ENCODE results near the gene TTC39C.
"Not testable (repeated sequence)": the region's sequence is repeated elsewhere in the genome, so short reads cannot be mapped to it uniquely, and the experiment has no call there.

TTC39C gene

DNA sequence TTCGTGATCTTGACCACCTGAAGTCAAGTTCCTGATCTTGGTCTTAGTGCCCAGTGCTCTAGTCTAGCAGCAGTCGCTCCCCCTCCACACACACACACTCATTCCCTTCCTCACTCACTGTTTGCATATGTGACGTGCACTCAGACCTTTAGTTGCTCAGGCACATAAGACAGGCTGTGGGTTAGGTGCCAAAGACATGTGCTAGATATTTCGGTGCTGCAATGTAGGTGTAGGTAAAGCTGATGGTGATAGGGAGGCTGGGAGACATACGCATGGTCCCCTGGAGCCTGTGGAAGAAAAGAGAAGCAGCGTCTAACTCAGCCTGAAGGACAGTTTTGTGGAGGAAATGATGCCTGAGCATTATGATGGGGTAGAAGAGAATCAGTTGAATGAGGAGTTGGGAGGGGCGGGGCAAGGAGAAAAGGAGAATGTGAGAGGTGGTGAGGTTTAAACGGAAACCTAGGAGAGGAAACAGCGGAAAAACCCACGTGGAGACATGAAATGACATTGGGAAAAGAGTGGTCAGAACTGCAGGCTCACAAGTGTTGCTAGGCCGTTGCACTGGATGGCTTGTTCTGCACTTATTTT, 3.8 kb downstream of the TTC39C start:
- no peak for DNase-seq

DNA sequence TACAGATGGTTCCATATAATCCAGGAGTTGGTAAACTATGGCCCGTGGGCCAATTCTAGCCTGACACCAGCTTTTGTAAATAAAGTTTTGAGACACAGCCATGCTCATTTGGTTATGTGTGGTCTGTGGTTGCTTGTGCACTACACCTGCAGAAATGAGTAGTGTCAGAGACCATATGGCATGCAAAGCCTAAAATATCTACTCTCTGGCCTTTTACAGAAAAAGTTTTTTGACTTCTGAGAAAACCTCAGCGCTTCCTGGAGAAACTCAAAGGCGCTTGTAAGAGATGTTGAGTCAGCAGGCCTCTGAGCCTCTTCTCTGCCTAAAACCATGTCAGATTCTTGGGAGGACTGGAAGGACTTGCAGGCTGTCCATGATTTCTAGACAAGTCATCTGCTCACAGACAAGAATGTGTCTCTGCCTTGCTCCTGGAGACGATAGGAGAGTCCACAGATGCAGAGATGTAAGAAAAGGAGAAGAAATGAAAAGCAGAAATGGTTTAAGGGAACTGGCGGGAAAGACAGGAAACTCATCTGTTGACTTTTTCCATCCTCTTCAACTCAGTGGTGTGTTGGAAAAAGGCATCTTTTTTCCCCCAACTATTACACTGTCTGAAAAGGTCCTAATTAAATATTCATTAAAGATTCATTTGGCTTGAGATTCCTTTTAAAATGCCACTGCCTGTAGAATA, 5.2 kb downstream of the TTC39C start:
- no peak for DNase-seq

DNA sequence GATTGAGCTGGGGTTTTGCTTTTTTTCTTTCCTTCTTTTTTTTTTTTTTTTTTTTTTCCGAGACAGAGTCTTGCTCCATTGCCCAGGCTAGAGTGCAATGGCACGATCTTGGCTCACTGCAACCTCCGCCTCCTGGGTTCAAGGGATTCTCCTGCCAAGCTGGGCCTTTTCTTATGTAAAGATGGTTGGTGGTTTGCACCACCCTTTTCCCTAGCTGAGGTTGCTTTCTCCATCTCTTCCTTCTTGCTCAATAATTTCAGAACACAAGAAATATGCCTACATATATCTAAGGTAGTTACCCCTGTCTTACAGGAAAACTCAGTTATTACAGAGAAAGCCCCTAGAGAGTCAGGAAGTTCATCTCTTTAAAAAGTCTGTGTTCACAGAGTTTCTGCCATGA, 7.0 kb downstream of the TTC39C start:
- no peak for DNase-seq

DNA sequence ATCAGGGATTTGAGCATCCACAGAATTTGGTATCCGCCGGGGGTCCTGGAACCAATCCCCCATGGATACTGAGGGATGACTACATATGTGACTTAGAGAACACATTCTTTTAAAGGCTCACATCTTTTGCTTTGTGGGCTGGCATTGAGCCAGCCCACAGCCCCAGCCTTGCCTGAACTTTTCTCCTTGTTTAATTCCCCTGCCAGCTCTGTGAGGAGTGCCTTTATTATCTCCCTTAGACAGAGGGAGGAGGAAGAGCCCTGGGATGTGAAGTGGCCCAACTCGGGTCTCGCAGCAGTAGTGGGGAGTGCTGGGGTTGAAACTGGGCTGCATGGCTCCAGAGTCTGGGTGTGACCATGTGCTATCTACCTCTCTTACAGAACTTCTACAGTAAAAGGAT, 7.6 kb downstream of the TTC39C start:
- DNase-seq, result no peak

DNA sequence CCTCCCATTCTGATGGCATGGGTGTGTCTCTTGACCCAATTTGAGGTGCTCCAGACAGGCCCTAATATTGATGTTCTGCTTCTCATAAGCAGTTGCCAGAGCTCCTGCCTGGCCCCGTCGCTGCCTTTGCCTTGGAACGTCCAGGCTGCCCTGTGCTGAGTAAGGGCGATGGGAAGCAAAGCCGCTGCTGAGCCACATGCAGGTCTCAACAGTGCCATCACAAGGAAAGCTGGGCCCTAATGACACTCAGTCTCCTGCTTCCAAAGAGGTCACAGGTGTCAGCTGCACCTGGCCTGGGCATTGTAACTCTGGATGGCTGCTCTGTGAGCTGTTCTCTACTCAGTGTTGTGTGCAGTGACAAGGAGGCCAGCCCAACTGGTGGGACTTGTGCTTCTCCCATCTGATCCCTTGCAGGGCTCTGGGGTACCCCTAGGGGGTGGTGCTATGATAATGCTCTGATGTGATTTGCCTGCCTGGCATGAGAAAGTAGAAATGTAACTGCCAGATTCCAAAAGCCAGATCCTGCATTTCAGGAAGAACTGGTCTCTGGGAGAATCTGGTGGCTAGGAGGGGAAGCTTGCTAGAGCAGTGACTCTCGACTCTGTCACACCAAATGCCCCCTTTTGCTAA, 8.7 kb downstream of the TTC39C start:
- DNase-seq, result no peak

DNA sequence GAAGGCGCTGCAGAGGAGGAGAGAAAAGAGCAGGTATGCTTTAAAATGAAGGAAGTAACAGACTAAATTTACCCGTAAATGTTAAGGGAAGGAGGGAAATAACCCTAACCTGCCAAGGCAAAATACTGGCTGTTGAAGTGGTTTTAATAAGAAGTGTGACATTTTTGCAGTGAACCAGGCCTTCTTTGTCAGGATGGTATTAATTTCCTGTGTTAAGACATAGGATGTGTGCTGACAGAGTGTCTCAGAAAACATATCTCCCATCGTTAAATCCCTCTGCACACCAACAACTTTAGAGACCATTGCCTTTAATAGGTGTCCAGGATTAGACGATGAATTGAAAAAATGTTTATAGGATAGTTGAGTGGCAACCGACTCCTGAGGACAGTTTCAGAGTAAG, 9.9 kb downstream of the TTC39C start:
- no peak for DNase-seq

DNA sequence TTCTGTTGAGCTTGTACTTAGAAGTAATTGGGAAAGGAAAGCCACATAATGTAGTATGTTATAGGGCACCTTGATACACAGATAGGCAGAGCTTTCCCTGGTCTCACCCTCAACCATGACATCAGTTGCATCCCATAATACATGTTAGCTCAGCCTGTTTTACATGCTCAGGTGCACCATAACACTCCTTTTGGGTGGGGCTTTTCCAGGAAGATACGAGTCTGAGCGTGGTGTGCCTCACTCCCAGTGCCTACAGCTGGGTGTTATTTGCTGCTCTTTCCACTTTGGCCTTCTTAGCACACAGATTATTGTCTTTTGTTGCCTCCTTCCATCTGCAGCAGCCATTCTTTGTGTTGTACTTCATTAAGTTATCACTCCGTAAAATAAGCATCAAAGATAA, 11.9 kb downstream of the TTC39C start:
- DNase-seq, result no peak

DNA sequence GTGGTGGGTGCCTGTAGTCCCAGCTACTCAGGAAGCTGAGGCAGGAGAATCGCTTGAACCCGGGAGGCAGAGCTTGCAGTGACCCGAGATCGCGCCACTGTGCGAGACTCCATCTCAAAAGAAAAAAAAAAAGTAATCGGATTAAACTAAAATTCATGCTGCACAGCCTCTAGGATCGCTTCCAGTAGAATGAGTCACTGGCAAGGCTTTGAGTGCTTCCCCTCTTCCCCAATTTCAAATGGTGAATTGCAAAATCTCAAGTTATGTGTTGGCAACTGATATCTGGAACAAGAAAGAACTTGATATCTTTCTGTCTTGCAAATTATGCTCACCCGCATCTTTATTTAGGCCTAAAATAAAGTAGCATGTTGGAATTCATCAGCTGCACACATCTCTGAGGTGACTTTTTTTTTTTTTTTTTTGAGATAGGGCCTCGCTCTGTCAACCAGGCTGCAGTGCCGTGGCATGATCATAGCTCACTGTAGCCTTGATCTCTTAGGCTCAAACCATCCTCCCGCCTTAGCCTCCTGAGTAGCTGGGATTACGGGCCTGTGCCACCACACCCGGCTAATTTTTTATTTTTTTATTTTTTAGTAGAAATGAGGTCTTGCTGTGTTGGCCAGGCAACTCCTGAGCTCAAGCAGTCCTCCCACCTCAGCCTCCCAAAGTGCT, 12.7 kb downstream of the TTC39C start:
- no peak for DNase-seq

DNA sequence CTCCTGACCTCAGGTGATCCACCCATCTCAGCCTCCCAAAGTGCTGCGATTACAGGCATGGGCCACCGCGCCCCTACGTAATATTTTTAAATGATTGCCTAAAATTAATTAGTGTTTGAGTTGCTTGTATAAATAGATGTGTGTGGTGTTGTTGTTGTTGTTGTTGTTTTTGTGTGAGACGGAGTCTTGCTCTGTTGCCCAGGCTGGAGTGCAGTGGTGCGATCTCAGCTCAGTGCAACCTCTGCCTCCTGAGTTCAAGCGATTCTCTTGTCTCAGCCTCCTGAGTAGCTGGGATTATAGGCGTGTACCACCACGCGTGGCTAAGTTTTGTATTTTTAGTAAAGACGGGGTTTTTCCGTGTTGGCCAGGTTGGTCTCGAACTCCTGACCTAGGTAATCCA, 14.4 kb downstream of the TTC39C start:
- not testable (repeated sequence) for DNase-seq

DNA sequence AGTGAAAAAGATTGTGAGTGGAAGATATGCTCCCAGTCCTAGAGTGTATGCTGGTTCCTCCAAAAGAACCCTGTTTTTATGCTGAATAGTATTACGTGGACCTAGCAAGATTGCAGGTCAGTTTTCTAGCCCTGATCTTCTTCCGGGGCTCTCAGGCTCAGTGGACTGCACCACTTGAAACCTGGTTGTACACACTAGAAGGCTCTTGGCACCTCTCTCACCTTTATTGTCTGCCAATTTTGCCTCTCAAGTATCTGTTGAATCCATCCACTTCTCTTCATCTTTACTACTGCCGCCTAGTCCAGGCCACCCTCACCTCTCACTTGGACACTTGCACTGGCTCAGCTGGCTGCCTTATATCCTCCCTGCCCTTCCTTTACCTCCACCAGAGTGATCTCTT, 16.8 kb downstream of the TTC39C start:
- no peak for DNase-seq

DNA sequence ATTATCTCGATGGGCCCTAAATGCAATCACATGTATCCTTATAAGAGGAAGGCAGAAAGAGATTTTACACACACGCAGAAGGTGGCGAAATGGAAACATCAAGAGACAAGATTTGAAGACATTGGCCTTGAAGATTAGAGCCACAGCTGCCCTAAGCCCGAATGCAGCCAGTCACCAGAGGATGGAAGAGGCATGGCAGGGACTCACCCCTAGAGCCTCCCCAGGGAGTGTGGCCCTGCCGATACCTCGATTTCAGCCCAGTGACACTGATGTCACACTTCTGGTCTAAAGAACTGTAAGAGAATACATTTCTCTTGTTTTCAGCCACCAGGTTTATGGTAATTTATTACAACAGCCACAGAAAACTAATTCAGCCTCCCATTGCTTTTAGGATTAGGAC, 17.4 kb downstream of the TTC39C start:
- DNase-seq, result no peak

DNA sequence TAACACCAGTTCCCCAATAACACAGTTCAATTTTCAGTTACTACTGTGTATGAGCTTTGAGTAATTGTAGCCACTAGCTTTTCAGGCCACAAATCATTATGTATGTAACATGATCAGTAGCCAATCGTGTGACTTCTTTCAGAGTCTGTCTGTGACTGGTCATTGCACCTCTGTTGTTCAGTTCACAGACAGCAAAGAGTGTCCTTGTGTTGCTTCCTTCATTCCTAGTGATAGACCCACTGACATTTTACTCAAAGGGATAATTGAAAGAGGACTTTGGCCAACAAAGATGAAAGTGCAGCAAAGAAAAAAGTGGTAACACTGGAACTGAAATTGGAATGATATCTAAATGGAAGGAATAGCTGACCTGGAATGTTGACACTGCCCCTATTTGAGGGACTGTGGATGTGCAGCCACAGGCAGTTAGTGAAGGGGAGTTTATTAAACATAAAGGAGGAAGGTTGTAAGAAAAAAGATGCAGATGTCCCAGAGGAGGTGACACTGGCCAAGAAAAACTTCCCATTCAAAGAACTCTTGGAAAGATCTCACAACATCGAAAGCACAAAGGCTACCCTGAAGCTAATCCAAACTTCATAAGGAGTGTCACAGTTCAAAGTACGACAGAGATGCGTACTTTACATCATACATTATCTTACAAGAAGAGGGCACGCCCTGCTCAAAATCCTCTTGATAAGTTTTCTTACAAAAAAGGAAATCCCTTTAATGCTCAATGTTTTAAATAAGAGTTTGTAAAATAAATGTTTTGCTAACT, 19.3 kb downstream of the TTC39C start:
- DNase-seq, result no peak

DNA sequence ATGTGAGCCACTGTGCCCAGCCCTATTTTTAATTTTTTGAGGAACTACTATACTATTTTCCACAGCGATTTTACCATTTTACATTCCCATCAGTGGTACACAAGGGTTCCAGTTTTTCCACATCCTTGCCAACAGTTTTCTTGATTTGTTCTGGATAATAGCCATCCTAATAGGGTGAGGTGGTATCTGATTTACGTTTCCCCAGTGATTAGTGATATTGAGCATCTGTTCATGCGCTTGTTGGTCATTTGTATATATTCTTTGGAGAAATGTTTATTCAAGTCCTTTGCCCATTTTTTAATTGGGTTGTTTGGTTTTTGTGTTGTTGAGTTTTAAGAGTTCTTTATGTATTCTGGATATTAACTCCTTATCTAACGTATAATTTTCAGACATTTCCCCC, 20.8 kb downstream of the TTC39C start:
- DNase-seq, result no peak

DNA sequence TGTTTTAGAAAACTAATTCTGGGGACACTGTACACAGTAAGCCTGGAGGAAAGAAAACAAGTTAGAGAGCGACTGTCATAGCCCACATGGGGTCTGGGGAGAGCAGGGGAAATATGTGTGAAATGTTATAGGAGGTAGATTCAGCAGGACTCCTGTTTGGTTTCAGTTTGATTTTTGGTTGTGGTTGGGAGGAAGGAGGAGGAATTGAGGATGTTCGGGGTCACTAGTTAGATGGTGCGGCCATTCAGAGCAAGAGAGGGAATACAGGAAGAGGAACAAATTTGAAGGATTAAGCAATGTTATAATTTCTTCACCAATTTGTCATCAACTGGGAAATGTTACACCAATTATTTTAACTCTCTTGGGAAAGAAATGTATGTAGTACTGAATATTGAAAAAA, 25.1 kb downstream of the TTC39C start:
- DNase-seq, result no peak

DNA sequence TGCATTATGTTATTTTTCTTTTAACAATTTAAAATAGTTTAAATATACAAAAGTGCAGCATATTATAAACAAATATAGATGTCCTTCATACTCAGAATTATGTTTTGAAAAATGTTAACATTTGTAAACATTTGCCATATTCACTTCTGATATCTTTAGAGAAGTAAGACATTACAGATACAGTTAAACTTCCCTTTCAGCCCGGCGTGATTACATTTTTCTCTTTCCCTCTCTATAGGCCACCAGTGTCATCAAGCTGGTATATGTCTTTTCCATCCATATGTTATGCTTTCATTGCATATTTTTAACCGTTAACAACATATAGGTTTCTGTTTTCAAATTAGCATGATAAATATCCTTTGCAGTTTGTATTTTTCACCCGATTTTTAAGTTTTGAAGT, 27.1 kb downstream of the TTC39C start:
- no peak for DNase-seq

DNA sequence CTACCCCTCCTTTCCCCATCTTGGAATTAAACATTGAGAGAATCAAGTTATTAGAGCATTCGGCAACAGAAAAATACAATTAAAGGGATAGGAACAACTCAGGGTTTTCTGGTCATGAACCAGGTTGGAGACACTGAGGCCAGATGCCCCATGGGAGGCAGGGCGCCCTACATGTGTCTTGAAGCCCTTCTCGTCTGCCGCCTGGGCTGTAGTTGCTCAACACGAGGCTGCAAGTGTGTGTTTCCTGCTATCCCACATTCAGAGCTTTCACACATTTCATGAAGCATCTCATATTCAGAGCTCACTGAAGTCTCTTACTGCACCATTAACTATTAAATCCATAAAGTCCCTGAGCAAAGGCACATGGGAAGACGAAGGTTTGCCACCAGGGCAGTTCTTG, 28.8 kb downstream of the TTC39C start:
- DNase-seq, result no peak

DNA sequence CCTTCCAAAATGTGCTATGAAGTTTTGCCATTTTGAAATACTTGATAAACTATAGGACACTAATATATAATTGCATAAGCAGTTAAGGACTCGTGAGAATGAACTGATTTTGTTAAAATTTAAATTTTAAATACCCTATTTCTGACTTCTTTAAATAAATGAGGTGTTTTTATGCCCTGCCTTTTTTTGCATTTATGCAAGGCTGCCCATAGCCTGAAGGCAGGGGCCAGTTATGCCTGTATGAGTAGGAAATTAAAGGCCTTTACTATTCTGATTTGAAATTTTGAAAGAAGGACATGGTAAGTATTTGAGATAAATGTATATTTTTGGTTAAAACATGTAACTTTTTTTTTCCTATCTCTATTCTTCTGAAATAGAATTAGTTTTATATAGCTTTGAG, 33.7 kb downstream of the TTC39C start:
- no peak for DNase-seq

DNA sequence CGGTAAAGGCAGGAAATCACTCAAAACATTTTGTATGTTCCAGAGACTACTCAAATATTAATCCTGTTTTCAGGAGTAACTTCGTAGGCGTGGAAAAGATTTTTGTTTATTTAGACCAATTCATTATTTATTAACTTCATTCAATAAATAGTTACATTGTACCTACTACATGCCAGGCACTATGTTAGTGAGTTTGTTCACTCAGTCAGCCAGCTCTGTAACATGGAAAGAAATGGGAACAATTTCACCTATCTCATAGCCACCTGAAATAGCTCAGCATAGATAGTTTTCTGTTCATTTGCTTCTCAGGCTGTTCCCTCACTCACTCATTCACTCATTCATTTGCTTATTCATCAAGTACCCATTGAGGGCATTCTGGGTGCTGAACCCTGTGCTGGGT, 34.6 kb downstream of the TTC39C start:
- DNase-seq, result no peak

DNA sequence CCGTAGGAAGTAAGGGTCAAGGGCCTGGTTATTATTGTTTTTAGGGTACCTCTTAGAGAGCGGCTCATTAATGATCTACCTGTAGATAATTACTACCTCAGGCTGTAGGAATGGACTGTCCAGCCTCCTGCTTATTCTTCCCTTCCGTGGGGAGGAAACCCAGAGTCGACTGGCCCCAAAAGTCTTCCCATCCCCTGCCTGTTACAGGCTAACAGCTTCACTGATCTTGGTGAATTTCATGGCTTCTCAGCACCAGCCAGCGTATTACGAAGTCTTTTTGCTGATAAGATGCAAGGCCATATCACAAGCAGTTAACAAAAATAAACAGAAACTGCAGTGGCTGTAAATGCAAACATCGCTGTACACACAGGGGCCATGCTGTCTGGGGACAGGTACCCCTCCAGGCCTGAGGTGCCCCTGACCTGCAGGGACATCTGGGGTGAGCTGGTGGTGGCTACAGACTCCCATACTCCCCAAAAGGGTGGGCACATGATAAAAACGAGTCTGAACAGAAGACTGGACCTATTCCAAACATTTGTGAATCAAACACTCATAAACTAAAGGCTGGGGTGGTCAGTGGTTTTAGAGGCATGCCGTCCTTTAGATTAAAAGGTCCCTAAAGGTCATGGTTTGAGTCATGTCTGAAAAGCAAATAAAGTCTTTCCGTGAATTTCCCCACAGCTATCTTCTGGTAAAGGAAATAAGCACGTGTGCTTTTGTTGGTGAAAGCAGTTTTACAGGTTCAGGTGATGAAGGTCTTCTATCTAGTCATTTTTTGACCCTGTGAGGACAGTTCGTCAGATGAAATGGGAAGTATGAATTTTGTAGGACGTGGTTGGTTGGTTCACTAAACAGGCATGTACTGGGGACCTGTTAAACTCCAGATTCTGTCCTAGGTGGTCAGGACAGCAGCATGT, 36.7 kb downstream of the TTC39C start:
- DNase-seq, result no peak

DNA sequence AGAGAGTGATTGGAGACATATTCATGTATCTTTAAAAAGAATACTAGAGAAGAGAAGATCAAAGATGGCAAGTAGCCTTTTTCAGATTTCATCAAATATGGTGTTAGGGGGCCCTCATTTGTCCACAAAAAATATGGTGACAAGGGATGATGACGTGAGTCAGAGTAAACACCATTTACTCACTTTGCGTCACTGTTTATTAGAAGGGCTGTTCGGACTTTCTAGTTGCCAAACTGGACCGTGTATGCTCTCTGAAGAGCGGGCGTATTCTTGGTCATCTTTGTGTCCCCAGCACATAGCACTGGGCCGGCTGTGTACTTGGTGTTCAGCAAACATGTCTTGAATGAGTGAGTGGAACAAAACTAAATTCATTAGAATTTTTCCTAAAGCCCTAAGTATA, 37.5 kb downstream of the TTC39C start:
- DNase-seq, result no peak

DNA sequence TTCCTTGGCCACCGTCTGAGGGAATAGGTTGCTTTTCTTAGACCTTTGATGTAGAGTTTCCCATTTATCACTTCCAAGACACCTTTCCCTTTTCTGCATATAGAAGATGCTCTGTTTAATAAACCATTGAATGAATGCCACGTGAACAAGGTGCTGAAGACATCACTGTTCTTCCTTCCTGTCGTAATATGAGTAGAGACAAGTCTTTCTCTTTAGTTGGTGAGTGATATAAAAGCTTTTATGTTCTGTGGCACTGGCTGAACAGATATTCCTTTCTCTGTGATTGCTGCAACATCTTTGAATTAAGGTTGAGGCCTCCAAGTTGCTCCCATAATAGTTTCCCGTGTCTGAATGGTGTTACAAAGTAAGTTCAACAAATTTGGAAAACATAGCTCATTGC, 38.7 kb downstream of the TTC39C start:
- DNase-seq, result no peak

DNA sequence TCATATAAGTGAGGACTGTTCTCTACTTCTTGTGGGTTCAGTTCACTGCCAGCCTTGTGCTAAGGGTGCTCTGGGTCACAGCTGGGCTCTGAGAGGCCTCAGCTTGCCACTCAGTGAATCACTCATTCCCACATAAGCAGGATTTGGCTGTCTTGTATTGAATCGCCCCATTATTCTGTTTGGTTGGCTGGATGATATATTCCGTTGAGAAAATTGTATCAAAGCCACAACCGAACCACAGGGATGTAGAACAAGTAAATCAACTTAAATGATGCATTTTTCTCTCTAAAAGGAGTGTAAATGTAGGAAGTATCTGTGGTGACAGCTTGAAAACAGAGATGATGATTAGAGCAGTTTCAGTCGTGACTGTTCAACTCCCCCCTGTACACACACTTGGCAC, 39.6 kb downstream of the TTC39C start:
- DNase-seq, result no peak
